HG02623 (cell line): Measurements from ENCODE around the gene CCND3.

Experiments used
- ATAC-seq: cut with Tn5 transposase; IDR thresholded peaks from one replicate; pipeline ENCODE4 v1.9.1; 2021; ENCODE audit warnings: moderate library complexity; ENCODE audit not compliant: unreplicated experiment

Gene CCND3

DNA sequence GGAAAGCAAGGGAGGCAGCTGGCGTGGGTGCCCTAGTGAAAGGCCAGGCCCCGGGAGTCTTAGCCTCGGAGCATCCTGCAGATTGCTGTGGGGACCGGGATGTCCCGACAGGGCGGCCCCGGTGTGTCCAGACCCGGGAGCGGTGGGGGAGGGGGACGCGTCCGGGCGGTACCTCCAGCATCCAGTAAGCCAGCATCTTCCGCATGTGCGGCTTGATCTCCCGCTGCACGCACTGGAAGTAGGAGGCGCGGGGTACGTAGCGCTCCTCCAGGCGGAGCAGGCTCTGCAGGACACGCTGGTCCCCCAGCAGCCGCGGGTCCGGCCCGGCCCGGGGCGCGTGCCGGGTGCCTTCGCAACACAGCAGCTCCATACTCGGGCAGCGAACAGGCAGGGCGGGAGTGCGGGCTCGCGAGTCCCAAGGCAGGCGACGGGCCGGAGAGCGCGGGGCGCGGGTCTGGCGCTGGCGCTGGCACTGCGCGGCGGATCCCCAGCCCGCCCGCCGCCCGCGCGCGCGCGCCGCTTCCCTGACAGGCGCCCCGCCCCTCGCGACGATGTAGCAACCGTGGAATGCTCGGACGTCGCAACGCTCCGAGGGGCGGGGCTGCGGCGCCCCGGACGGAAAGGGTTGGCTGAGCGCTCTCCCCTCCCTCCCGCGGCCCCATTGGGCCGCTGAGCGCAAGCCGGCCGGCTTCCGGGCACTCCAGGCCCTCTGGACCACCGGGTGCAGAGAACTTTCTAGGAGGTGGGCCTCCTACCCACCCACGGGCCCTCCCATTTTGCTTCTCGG, at the start of gene CCND3:
TSS of gene CCND3 (minus strand) at position 529 of the 787 bp plus-strand sequence. CDS start at position 370, 159 bp downstream.
- ATAC-seq: peak; percentile 87

DNA sequence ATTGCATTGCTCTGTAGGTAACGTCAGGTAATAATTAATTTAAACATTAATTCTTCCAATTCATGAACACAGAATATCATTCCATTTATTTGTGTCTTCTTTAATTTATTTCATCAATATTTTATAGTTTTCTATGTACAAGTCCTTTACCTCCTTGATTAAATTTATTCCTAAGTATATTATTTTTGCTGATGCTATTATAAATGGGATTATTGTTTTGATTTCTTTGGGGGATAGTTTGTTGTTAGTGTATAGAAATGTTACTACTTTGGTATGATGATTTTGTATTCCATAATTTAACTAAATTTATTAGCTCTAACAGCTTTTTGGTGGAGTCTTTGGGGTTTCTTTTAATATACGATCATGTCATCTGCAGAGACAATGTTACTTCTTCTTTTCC, 44.7 kb upstream of the CCND3 start:
- ATAC-seq: no peak

DNA sequence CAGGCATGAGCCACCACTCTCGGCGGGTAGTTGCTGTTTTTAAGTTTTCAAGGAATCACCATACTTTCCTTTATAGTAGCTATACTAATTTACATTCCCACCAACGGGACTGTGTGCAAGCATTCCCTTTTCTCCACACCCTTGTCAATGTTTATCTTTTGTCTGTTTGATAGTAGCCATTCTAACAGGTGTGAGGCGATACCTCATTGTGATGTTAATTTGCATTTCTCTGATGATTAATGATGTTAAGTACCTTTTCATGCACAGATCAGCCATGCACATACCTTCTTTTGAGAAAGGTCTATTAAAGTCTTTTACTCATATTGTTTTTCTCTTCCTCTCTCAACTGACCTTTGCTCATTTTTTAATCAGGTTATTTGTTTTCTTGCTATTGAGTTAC, 43.0 kb upstream of the CCND3 start:
- ATAC-seq: no peak

DNA sequence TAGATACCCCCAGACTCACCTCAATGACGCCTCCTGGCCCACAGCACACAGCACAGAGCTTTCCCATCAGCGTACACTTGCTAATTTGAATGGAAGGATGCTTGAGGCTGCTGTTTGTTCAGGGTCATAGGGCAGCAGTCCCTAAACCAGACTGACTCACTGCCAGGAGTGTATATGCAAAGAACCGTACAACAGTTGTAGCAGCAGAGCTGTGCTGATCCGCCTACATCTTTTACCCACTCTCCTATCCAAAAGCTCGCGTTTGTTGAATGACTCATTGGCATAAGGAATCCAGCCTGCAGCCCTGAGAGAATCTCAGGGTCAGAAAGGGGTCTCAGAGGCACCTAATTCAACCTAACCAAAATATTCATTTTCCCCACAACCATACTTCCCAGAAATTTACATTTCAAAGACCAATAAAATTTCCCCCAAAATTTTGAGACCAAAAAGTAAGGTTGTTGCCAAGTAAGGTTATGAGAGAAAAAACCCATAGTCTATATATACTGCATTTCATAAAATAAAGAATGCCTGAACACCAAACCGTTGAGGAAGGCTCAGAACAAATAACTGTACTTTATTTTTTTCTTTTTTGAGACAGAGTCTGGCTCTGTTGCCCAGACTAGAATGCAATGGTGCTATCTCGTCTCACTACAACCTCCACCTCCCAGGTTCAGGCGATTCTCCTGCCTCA, 35.3 kb upstream of the CCND3 start:
- ATAC-seq: no peak

DNA sequence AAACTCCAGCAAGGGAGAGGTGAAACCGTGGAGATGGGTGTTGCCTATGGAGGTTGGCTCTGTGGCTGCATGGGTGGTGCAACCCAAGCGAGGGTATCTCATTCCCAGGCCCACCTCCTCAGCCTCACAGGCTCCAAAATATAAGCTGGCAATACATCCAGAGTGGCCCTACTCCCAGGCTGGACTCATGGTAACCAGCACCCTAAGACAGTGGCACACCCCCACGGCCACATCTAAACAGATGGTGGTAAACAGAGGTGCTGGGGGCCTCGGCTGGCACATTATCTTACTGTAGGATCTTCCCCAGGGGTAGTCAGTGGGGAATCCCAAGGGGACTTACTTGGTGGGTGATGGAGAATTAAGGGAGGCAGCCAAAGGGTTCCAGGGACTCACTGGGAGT, 33.7 kb upstream of the CCND3 start:
- no peak for ATAC-seq

DNA sequence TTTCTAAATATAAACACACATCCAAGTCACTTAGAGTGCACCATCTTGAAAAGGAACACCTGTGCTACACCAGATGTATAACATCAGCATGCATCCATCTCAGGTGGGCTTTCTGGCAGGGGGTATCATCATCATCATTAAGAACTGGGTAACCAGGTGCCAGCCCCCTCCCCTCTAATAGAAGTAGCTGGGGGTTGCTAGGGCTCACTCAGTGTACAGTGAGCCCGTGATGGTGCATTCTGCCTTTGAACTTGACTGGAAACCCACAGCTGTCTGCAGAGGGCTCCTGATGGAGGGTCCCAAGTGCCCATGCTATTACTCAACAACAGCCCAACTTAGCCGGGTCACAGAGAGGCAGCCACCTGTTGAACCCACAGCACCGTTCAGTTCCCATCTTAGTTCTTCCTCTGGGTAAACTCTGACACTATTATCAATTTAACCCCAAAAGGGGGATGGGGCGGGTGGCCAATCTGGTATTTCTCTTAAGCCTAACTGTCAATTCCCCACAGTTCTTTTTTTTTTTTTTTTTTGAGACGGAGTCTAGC, 32.7 kb upstream of the CCND3 start:
- ATAC-seq: no peak

DNA sequence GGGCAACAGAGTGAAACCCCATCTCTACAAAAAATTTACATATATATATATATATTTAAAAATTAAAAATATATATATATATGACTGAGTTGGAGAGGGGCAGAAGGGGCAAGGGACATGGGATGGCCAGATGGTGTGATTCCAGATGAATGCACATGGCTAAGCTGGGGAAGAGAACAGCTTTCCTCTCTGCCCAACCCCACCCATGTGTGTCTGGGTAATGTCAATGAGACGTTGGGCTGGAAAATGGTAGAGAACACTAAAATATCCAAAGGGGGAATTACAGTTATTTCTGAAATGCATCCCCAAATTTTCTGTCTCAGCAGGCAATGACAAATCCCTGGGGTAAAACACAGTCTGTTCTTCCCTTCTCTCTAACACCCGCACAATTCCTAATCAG, 31.2 kb upstream of the CCND3 start:
- no peak for ATAC-seq

DNA sequence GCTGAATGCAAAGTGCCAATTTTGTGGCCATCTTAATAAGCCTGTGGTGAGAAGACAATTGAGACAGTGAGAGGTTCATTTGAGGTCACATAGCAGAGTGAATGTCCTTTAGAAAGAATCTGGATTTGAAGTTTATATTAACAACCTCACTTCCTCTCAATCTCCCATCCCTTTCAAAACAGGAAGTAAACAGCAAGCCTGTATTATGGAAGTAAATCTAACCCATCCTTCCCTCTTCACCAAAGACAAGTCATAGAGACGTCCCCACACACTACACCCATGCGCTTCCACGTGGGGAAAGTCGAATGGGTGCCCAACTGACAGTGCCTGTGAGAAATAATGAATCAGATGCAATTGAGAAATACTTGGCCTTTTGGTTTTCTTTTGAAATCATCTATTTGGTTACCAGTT, 28.8 kb upstream of the CCND3 start:
- no peak for ATAC-seq

DNA sequence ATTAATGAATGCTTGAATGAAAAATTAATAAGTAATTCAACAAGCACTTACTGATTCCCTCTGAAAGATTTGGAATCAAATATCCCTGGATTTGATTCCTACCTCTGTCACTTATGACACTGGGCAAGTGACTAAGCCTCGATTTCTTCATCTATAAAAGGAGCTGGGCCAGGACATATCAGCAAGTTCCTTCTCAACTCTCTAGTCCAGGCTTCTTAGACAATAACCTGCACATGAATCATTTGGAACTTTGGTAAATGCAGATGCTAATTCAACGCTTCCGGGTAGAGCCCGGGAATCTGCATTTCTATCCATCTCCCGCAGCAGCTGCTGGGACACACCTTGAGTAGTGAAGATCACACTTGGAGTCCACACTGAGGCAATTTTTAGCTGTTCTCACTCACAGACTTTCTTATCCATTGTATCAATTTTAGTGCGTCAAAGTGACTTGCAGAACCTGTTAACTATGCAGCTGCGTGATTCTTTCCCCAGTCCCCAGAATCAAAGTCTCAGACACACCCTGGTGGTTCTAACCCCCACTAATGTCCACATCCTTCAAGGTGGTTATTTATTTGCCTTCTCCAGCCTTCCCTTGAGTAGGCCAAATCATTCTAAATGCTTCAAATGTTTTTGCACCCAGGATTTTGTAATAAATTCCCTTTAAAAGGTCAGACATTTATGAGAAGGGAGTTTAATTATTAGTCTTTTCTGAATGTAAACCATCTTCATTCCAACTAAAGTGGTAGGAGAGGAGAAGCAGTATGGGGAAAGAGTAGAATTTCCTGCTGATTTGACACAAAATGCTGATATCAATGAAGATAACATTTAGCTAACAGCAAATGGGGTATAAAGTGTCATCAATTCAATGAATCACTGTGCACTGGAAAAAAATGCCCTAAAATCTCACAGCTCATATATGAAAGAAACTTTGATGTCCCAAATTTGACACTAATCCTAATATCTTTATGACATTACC, 26.0 kb upstream of the CCND3 start:
- ATAC-seq: no peak

DNA sequence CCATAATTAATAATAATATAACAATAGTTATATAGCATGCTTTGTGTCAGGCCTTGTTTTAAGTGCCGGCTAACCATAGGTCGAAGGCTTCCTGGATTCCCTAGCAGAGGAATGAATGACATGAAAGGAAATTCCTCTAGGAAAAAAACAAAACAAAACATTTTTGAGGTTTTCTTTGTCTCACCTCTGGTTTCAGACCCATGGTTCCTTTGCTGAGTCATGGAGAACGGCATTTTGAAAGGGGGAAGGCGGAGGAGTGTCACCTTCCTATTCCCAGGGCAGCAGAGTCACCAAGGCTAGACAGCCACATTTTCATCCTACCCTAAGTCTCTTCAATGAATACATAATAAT, 25.3 kb upstream of the CCND3 start:
- ATAC-seq: no peak

DNA sequence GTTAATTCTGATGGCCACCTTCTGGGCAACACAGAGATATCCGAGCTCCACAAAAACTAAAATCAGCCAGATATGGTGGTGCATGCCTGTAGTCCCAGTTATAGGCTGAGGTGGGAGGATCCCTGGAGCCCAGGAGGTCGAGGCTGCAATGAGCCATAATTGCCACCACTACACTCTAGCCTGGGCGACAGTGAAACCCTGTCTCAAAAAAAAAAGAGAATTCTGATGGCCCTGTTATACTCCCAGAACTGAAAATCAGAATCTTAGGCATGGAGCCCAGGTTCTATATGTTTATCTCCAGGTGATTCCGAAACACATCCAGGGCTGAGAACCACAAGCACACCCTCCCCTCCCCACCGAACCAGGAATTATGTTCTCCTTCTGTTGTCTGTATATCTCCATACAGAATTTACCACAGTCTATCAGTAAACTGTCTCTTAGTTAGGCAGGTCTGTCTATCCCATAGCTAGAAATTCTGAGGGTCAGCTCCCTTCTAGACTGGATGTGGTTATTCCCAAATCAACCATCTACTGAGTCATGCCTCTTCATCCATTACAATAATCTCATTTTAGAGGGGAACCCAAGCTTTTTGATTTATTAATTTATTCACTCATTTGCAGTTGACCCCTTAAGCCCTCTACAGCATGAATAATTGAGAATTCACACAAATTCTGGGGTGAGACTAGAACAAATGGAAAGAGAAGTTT, 24.8 kb upstream of the CCND3 start:
- ATAC-seq: no peak

DNA sequence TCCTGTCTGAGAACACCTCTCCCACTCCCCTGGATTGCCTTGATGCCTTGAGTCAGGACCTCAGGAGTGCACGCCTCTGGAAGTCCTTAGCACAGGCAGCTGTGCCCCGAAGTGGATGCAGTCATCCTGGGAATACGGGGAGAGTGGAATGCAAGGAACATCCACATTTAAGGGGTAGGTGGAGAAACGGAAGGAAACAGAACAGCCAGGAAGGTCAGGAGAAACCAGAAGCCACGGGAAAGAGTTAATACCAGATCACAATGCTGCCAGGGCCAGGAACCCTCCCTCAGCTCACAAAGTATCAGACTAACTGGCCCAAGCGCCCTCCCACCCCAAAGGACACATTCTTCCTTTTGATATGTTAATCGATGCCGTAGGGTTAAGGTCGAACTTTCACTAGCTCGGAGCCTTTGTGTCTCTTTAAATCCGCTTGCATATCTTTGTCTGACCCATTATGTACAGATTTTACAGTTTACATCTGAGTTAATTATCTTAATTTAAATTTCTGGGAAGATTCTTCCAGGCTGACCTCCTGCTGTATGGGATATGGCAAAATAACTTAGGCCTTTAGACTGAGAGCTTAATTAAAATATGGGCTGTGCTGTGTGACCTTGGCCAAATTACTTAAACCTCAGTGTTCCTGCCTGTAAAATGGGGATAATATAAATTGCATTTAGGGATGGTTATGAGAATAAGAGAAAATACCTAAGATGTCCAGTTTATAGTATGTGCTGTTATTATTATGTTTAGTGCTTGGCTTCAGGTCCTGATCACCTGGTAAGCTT, 24.0 kb upstream of the CCND3 start:
- no peak for ATAC-seq

DNA sequence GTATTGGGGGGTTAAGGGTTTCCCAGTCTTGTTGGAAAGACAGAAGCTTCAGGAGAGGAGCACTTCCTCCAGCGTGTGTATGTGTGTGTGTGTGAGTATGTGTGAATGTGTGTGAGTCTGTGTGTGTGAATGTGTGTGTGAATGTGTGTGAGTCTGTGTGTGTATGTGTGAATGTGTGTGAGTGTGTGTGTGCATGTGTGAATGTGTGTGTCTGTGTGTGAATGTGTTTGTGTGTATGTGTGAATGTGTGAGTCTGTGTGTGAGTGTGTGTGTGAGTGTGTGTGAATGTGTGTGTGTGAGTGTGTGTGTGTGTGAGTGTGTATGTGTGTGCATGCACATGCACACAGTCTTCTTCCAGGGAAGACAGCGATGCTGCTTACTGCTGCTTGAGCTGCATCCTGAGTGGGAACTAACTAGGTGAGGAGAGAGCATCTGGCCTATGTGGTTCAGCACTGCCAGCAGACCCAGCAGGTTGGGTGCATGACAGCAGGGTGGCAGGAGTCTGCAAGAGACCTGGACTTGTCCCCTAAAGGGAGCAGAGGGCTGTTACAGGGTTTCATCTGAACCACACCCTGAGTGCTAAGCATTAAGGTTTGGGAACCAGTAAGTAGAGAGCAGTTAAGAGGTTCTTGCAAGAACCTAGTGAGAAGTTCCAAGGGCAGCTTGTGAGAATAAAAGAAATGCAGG, 22.7 kb upstream of the CCND3 start:
- no peak for ATAC-seq

DNA sequence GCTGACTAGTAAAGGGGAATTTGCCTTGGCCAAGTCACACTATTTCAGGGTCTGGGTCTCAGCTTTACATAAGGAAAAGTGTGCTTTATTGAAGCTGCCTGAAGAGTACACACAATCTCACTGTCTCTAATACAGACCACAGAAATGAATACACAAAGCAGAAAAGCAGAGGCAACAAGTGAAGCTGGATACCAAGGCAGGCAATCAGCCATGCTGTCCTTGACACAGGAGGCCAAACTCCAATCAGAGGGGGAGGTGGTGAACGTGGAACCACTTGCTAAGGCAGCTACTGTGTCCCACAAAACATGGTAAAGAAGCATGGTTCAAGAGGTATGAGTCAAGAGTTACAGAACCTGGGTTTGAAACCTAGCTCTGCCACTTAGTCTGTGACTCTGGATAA, 21.8 kb upstream of the CCND3 start:
- no peak for ATAC-seq

DNA sequence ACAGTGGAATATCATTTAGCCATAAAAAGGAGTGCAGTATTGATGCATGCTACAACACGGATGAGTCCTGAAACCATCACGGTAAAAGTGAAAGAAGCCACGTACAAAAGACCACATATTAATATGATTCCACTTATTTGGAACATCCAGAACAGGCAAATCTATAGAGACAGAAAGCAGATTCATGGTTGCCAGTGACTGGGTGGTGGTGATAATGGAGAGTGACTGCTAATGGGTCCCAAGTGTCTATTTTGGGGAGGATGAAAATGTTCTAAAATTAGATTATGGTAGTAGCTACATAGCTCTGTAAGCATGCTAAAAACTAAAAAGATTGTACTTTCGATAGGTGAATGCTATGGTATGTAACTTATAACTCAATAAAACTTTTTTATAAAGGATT, 18.4 kb upstream of the CCND3 start:
- ATAC-seq: no peak

DNA sequence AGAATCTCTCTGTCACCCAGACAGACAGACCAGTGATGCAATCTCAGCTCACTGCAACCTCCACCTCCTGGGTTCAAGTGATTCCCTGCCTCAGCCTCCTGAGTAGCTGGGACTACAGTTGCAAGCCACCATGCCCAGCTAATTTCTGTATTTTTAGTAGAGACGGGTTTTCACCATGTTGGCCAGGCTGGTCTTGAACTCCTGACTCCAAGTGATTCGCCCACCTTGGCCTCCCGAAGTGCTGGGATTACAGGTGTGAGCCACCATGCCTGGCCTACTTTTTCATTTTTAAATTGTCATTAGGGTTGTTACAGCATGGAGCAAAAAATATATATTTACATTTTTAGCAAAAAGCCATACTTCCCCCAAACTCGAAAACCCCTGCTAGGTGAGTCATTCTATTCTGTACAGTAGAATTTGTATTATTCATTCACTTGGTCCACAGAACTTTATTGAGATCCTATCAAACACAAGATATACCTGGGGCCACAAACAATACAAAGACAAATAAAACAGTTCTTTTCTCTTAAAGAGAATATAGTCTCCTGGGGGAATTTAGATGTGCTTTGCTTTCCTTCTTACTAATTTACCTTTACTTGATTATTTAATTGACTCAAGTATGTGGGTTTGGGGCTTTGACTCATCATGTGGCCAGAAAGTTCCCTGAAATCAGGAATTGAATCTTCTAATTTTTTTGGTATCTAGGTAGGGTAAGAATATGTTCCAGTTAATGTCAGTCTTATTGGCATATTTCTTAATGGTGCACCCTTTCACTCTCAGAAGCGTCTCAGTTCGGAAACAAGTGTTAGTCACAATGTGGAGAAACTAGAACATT, 16.6 kb upstream of the CCND3 start:
- no peak for ATAC-seq

DNA sequence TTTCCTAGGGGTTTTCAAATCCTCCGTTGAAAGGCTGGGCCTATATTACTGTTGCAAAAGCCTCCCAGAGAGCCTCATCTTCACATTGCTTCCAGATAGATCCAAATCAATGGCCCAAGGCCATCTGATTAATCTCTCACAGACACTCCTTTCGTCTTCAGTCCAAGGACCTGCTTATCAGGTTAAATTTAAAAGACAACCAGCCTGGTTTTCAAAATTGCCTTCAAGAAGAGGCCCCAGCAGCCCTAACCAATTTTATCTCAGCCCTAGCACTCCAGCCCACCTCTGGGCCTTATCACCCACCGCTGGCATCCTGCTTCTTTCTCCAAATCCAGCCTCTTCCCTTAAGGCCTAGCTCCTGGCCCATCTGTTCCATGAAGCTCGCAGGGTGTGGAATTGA, 15.5 kb upstream of the CCND3 start:
- no peak for ATAC-seq

DNA sequence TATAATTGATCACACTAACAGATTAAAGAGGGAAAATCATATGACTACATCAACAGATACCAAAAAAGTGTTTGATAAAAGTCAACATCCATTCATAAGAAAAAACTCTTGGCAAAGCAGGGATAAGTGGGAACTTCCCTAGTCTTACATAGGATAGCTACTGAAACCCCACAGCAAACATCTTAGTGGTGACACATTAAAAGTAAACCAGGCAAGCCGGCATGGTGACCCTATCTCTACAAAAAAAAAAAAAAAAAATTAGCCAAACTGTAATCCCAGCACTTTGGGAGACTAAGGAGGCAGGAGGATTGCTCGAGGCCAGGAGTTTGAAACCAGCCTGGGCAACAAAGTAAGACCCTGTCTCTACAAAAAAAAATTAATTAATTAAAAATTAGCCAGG, 13.8 kb upstream of the CCND3 start:
- no peak for ATAC-seq
